Endothelial cell of umbilical vein (primary cell): ENCODE results near the gene BPIFA3. TPM values are rescaled to one million over a fixed set of nuclear protein-coding genes. Genes with fewer than 3 reads are reported as not detected.

Source experiments
- BruUV-seq: library from RNA; stranded (reverse); fragments of 400-500 nt; replicated peaks from 2 replicates; lab custom pipeline; 2021; lab: Mats Ljungman, UMichigan
- CTCF ChIA-PET: fragments of 300-600, 350-600 bp; sonication (Branson Sonifier 250); formaldehyde crosslinking; loops from one replicate; lab custom pipeline; 2021; ENCODE audit warnings: antibody characterized with exemption, inconsistent platforms; lab: Charles Lee
- POLR2A ChIA-PET: fragments of 300-600, 350-600 bp; sonication (Branson Sonifier 250); formaldehyde crosslinking; loops from one replicate; lab custom pipeline; 2021; ENCODE audit warnings: antibody characterized with exemption, inconsistent platforms; lab: Charles Lee
- DNase-seq: peaks from one replicate; pipeline ENCODE4 v3.0.0-alpha.2; 2011; ENCODE audit warnings: low read depth, low spot score
- FAIRE-seq: peaks from 2 replicates; lab custom pipeline; 2011; peaks lifted over from hg19 to GRCh38; lab: Jason Lieb, UNC
- H2AFZ ChIP-seq: 2 replicates; pipeline ENCODE4 v1.6.0; 2012; ENCODE audit warnings: low read depth, low read length, control low read depth, inconsistent platforms
- H3K27ac ChIP-seq: 2 replicates; pipeline ENCODE4 v1.5.1; 2011; ENCODE audit warnings: low read depth, mild to moderate bottlenecking, control low read depth, low read length, moderate library complexity; ENCODE audit not compliant: insufficient read depth
- H3K27me3 ChIP-seq, 2 experiments: 2 replicates each; pipeline versions ENCODE4 v1.6.0 to v1.6.1; 2011; ENCODE audit warnings: low read length in 2 of 2, mixed read lengths in 1 of 2; ENCODE audit not compliant: control insufficient read depth in 2 of 2, insufficient read depth in 2 of 2
- H3K36me3 ChIP-seq, 2 experiments: 2 replicates in 1 of 2; 3 replicates in 1 of 2; pipeline ENCODE4 v1.5.1; 2011; ENCODE audit warnings: low read length in 2 of 2, mild to moderate bottlenecking in 1 of 2, moderate library complexity in 1 of 2; ENCODE audit not compliant: control insufficient read depth in 2 of 2, insufficient read depth in 2 of 2; ENCODE audit errors: extremely low read depth in 1 of 2
- H3K4me1 ChIP-seq: 3 replicates; pipeline ENCODE4 v1.5.1; 2011; ENCODE audit warnings: mild to moderate bottlenecking, low read length; ENCODE audit not compliant: control insufficient read depth, insufficient read depth; ENCODE audit errors: extremely low read depth
- H3K4me2 ChIP-seq: 2 replicates; pipeline ENCODE4 v1.6.1; 2011; ENCODE audit warnings: low read length, control low read depth, mixed read lengths; ENCODE audit not compliant: insufficient read depth
- H3K4me3 ChIP-seq, 3 experiments: fragments of 200-600 bp in 1 of 3; sonication (generic), shearing (Covaris generic) in 1 of 3; replicated peaks in 1 of 3; 2 replicates each; pipeline ENCODE4 v1.5.1; 2011 to 2016; ENCODE audit warnings: control low read depth in 3 of 3, low read length in 3 of 3, mild to moderate bottlenecking in 2 of 3, inconsistent platforms in 1 of 3, low read depth in 1 of 3, moderate library complexity in 1 of 3; ENCODE audit not compliant: insufficient read depth in 1 of 3
- H3K79me2 ChIP-seq: 2 replicates; pipeline ENCODE4 v1.6.0; 2012; ENCODE audit warnings: low read length, inconsistent platforms; ENCODE audit not compliant: control insufficient read depth, insufficient read depth
- H3K9ac ChIP-seq: replicated peaks from 2 replicates; pipeline ENCODE3; 2011; ENCODE audit warnings: low read length, control low read depth; ENCODE audit not compliant: insufficient read depth; ENCODE audit errors: extremely low read depth
- H3K9me1 ChIP-seq: replicated peaks from 3 replicates; pipeline ENCODE4 v1.6.0; 2011; ENCODE audit warnings: mild to moderate bottlenecking, low read length; ENCODE audit not compliant: control insufficient read depth, insufficient read depth; ENCODE audit errors: extremely low read depth
- H3K9me3 ChIP-seq: replicated peaks from 2 replicates; pipeline ENCODE4 v1.5.1; 2012; ENCODE audit warnings: low read length, inconsistent platforms; ENCODE audit not compliant: control insufficient read depth, insufficient read depth
- H4K20me1 ChIP-seq: replicated peaks from 2 replicates; pipeline ENCODE3; 2011; ENCODE audit warnings: mild to moderate bottlenecking, low read length; ENCODE audit not compliant: control insufficient read depth, insufficient read depth; ENCODE audit errors: extremely low read depth
- CTCF ChIP-seq, 2 donors: IDR thresholded peaks; 1 replicate in 1 of 2; 2 replicates in 1 of 2; pipeline ENCODE4 v1.5.1; 2011; ENCODE audit warnings: low read length in 2 of 2, mild to moderate bottlenecking in 2 of 2, moderate library complexity in 2 of 2, control low read depth in 1 of 2, inconsistent platforms in 1 of 2, low read depth in 1 of 2; ENCODE audit not compliant: insufficient read depth in 1 of 2; ENCODE audit errors: extremely low read depth in 1 of 2
- EZH2 ChIP-seq: IDR thresholded peaks from 2 replicates; pipeline ENCODE4 v1.6.1; 2012; ENCODE audit warnings: borderline replicate concordance, low read depth, mild to moderate bottlenecking, moderate library complexity, low read length, inconsistent platforms; ENCODE audit not compliant: severe bottlenecking
- FOS ChIP-seq: IDR thresholded peaks from 2 replicates; pipeline ENCODE4 v1.6.1; 2011; ENCODE audit warnings: mild to moderate bottlenecking, low read length, moderate library complexity, borderline replicate concordance; ENCODE audit not compliant: insufficient read depth
- GATA2 ChIP-seq: IDR thresholded peaks from 2 replicates; pipeline ENCODE4 v1.7.0; 2011; ENCODE audit warnings: low read depth, mild to moderate bottlenecking, moderate library complexity, mixed read lengths, low read length; ENCODE audit not compliant: insufficient read length, insufficient read depth
- JUN ChIP-seq: IDR thresholded peaks from 2 replicates; pipeline ENCODE4 v1.6.1; 2011; ENCODE audit warnings: borderline replicate concordance, low read depth; ENCODE audit not compliant: insufficient read length, insufficient read depth
- MYC ChIP-seq: IDR thresholded peaks from one replicate; pipeline ENCODE4 v1.6.1; 2011; ENCODE audit warnings: mild to moderate bottlenecking, low read depth, low read length
- POLR2A ChIP-seq: IDR thresholded peaks from 2 replicates; pipeline ENCODE4 v1.6.1; 2012; ENCODE audit warnings: low read depth, mild to moderate bottlenecking, control low read depth, low read length
- POLR2AphosphoS5 ChIP-seq: IDR thresholded peaks from 2 replicates; pipeline ENCODE4 v1.6.1; 2012; ENCODE audit warnings: low read depth, mild to moderate bottlenecking, control low read depth, low read length, moderate library complexity; ENCODE audit not compliant: insufficient read depth
- dilution Hi-C: fragments of 300-500 bp; cut with MboI; formaldehyde crosslinking; loops from one replicate; pipeline ENCODE4 v1.15.0; 2019; ENCODE audit warnings: low sequenced_read_pairs; ENCODE audit not compliant: extremely low pct_ligation_motif_present
- intact Hi-C: fragments of 100-400 bp; cut with micrococcal nuclease; formaldehyde crosslinking; loops from one replicate; pipeline ENCODE4 v1.10.0; 2022
- polyA plus RNA-seq, 4 experiments: library from polyadenylated mRNA; depleted of rRNA in 3 of 4; stranded (reverse) in 3 of 4; unstranded in 1 of 4; fragments of >200 nt; gene quantifications; 2 replicates each; pipeline versions ENCODE4 v1.2.1 to v1.2.3, GENCODE V29; 2011 to 2012; ENCODE audit warnings: missing spikeins in 1 of 4
- total RNA-seq: library from RNA; stranded (reverse); gene quantifications from 2 replicates; pipeline ENCODE4 v1.2.3, GENCODE V29; 2021
- TF ChIP-seq, protein P1 (sequence below): IDR thresholded peaks from 2 replicates; pipeline ENCODE4 v1.6.1; 2011; ENCODE audit not compliant: insufficient read depth, insufficient read length

BPIFA3 gene
- total and polyA plus RNA-seq, 2 donors (not counting 3 experiments of a cell fraction or from before 2014, with no cell fraction given), result not detected

DNA sequence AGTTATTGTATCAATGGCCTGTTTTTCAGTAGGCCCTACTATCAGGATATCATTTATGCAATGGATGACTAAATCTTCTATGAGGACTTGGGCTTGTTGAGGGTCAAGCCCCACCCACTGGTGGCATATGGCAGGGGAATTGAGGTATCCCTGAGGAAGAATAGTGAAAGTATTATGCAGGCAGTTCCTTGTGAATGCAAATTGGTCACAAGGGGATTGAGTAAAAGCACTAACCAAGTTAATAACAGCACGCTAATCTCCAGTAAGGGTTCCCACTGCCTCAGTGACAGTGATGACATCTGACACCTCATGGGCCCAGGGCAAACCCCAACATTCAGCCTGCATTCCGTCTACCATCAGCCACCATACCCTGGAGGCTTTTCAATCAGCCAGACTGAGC lies 33.5 kb downstream of the BPIFA3 start:
- ChIA-PET POLR2A (no interaction called here), CTCF (no interaction called here)
- Histone ChIP-seq H3K9me3 (no peaks in the 10 kb centered on the region), H3K9ac (no peak overlapping the region), H3K4me3 (no peak overlapping the region), H3K27ac (no peak overlapping the region), H3K36me3 (no peaks in the 10 kb centered on the region), H3K9me1 (no peaks in the 10 kb centered on the region), H3K4me1 (no peaks in the 10 kb centered on the region), H3K4me2 (no peak overlapping the region), H3K79me2 (no peaks in the 10 kb centered on the region), H3K27me3 (no peaks in the 10 kb centered on the region), H2AFZ (no peak overlapping the region), H4K20me1 (no peaks in the 10 kb centered on the region)
- BruUV-seq, result no TSS peak
- no peak for DNase-seq
- dilution Hi-C loops, result no loop called here
- intact Hi-C loops, result no loop called here
- TF ChIP-seq, protein P1, sequence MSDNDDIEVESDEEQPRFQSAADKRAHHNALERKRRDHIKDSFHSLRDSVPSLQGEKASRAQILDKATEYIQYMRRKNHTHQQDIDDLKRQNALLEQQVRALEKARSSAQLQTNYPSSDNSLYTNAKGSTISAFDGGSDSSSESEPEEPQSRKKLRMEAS, result no peak
- no peak for TF ChIP-seq POLR2AphosphoS5
- no peak for TF ChIP-seq POLR2A
- no peak for TF ChIP-seq EZH2
- no peak for TF ChIP-seq CTCF (IDR thresholded peaks at IDR 0.05; ENCODE audit: extremely low read depth in 1 of 2, insufficient read depth in 1 of 2, low read depth in 1 of 2, low read length in 2 of 2)
- TF ChIP-seq GATA2, result no peak
- TF ChIP-seq FOS, result no peak
- no peak for TF ChIP-seq JUN
- TF ChIP-seq MYC, result no peak
- FAIRE-seq, result no peak
